SK-N-SH (cell line): ENCODE data around the gene TRNAU1AP. TPM values are rescaled to one million over a fixed set of nuclear protein-coding genes. Genes with fewer than 3 reads are reported as not detected.
A peak's percentile ranks its signal among the peaks of the same experiment; 100 is the strongest.

Source experiments
- CTCF ChIA-PET: fragments of 300-600, 350-600 bp; formaldehyde crosslinking; extraction: SDS; loops from one replicate; lab custom pipeline; 2021; lab: Yijun Ruan, JAX
- POLR2A ChIA-PET: fragments of 350-600 bp; sonication (Branson Sonifier 250); formaldehyde crosslinking; extraction: SDS; loops from one replicate; lab custom pipeline; 2020; ENCODE audit warnings: antibody characterized with exemption, inconsistent platforms; lab: Yijun Ruan, JAX
- DNase-seq: peaks from one replicate; pipeline ENCODE4 v3.0.0; 2012
- H2AFZ ChIP-seq: fragments of 200-600 bp; sonication (generic); 2 replicates; pipeline ENCODE4 v1.8.1; 2016; ENCODE audit warnings: antibody characterized with exemption, mild to moderate bottlenecking, low read depth
- H3F3A ChIP-seq: fragments of 200-600 bp; sonication (generic); replicated peaks from 2 replicates; pipeline ENCODE3; 2016; ENCODE audit warnings: antibody characterized with exemption, mild to moderate bottlenecking; ENCODE audit not compliant: insufficient read depth
- H3K27ac ChIP-seq, 2 experiments: fragments of 200-500 bp in 1 of 2; fragments of 200-600 bp in 1 of 2; sonication (Bioruptor generic) in 1 of 2; sonication (generic), shearing (Covaris generic) in 1 of 2; 2 replicates each; pipeline versions ENCODE4 v1.5.1 to v1.6.1; 2014 to 2016; ENCODE audit warnings: low read depth in 2 of 2, inconsistent platforms in 1 of 2, low read length in 1 of 2, mild to moderate bottlenecking in 1 of 2, mixed read lengths in 1 of 2
- H3K27me3 ChIP-seq: fragments of 200-600 bp; sonication (generic), shearing (Covaris generic); 2 replicates; pipeline ENCODE4 v1.6.1; 2016; ENCODE audit warnings: mixed run types; ENCODE audit not compliant: insufficient read depth
- H3K36me3 ChIP-seq, 2 experiments: fragments of 200-500 bp in 1 of 2; fragments of 200-600 bp in 1 of 2; sonication (Bioruptor generic) in 1 of 2; sonication (generic) in 1 of 2; replicated peaks in 1 of 2; 2 replicates each; pipeline versions ENCODE3 to v1.5.1; 2014 to 2016; ENCODE audit warnings: low read length in 1 of 2, mild to moderate bottlenecking in 1 of 2; ENCODE audit not compliant: insufficient read depth in 2 of 2, control insufficient read depth in 1 of 2
- H3K4me1 ChIP-seq, 2 experiments: fragments of 200-500 bp in 1 of 2; fragments of 200-600 bp in 1 of 2; sonication (Bioruptor generic) in 1 of 2; sonication (generic), shearing (Covaris generic) in 1 of 2; 2 replicates each; pipeline versions ENCODE4 v1.5.1 to v1.6.1; 2014 to 2016; ENCODE audit warnings: low read depth in 1 of 2, low read length in 1 of 2, mixed run types in 1 of 2; ENCODE audit not compliant: insufficient read depth in 2 of 2, control insufficient read depth in 1 of 2
- H3K4me2 ChIP-seq: fragments of 200-600 bp; sonication (generic), shearing (Covaris generic); 2 replicates; pipeline ENCODE4 v1.6.1; 2017; ENCODE audit warnings: mixed run types
- H3K4me3 ChIP-seq, 2 experiments: fragments of 200-500 bp in 1 of 2; fragments of 200-600 bp in 1 of 2; sonication (Bioruptor generic) in 1 of 2; sonication (generic), shearing (Covaris generic) in 1 of 2; 2 replicates each; pipeline versions ENCODE4 v1.5.1 to v1.8.1; 2014 to 2016; ENCODE audit warnings: low read depth in 2 of 2, inconsistent platforms in 1 of 2, low read length in 1 of 2, mild to moderate bottlenecking in 1 of 2, mixed read lengths in 1 of 2, moderate library complexity in 1 of 2
- H3K79me2 ChIP-seq: fragments of 200-600 bp; sonication (generic); 2 replicates; pipeline ENCODE4 v1.8.1; 2017; ENCODE audit warnings: mild to moderate bottlenecking; ENCODE audit not compliant: insufficient read depth
- H3K9ac ChIP-seq: fragments of 200-600 bp; sonication (generic); 2 replicates; pipeline ENCODE4 v1.6.1; 2017; ENCODE audit warnings: mixed run types
- H3K9me2 ChIP-seq: fragments of 200-600 bp; sonication (generic); 2 replicates; pipeline ENCODE4 v1.6.1; 2017; ENCODE audit warnings: mixed run types
- H3K9me3 ChIP-seq: fragments of 200-600 bp; sonication (generic); 2 replicates; pipeline ENCODE4 v1.6.1; 2017; ENCODE audit warnings: mixed run types, mild to moderate bottlenecking, moderate library complexity
- H4K20me1 ChIP-seq: fragments of 200-600 bp; sonication (generic); 2 replicates; pipeline ENCODE4 v1.6.1; 2017; ENCODE audit warnings: mild to moderate bottlenecking, mixed run types; ENCODE audit not compliant: insufficient read depth
- CHD2 ChIP-seq: fragments of 150-350 bp; IDR thresholded peaks from 2 replicates; pipeline ENCODE4 v1.6.1; 2018; ENCODE audit warnings: low read length; ENCODE audit not compliant: partially characterized antibody
- CTCF ChIP-seq: fragments of 200-600 bp; sonication (generic); IDR thresholded peaks from 2 replicates; pipeline ENCODE4 v1.6.1; 2017; ENCODE audit warnings: antibody characterized with exemption, mild to moderate bottlenecking, moderate library complexity
- ELF1 ChIP-seq: IDR thresholded peaks from 2 replicates; pipeline ENCODE4 v1.4.0; 2012
- EP300 ChIP-seq, 2 experiments: IDR thresholded peaks; 2 replicates each; pipeline versions ENCODE4 v1.4.0 to v1.6.1; 2012; ENCODE audit warnings: borderline replicate concordance in 1 of 2, low read depth in 1 of 2, low read length in 1 of 2
- EZH2phosphoT487 ChIP-seq: fragments of 200-600 bp; sonication (generic); IDR thresholded peaks from 2 replicates; pipeline ENCODE4 v1.6.1; 2017; ENCODE audit warnings: low read depth, mixed run types, mild to moderate bottlenecking, antibody characterized with exemption, moderate library complexity, borderline replicate concordance
- FOSL2 ChIP-seq: IDR thresholded peaks from 2 replicates; pipeline ENCODE4 v1.4.0; 2012; ENCODE audit warnings: low read depth, mild to moderate bottlenecking, moderate library complexity, borderline replicate concordance
- FOXM1 ChIP-seq: IDR thresholded peaks from 2 replicates; pipeline ENCODE4 v1.4.0; 2012; ENCODE audit warnings: low read depth, mild to moderate bottlenecking
- IRF3 ChIP-seq: fragments of 150-350 bp; IDR thresholded peaks from 2 replicates; pipeline ENCODE4 v1.6.1; 2016; ENCODE audit warnings: mild to moderate bottlenecking, low read depth, low read length
- MEF2A ChIP-seq: IDR thresholded peaks from 2 replicates; pipeline ENCODE4 v1.4.0; 2012; ENCODE audit warnings: low read depth, borderline replicate concordance
- MXI1 ChIP-seq: IDR thresholded peaks from 2 replicates; pipeline ENCODE4 v1.6.1; 2012; ENCODE audit warnings: mild to moderate bottlenecking, low read depth, low read length, improper control_type of control experiment
- NRF1 ChIP-seq: IDR thresholded peaks from 2 replicates; pipeline ENCODE4 v1.6.1; 2012; ENCODE audit warnings: low read depth, mild to moderate bottlenecking, low read length
- PBX3 ChIP-seq: IDR thresholded peaks from 2 replicates; pipeline ENCODE4; 2012
- POLR2AphosphoS5 ChIP-seq: IDR thresholded peaks from 2 replicates; pipeline ENCODE4 v1.6.1; 2012; ENCODE audit warnings: low read depth, low read length
- RCOR1 ChIP-seq: fragments of 150-350 bp; IDR thresholded peaks from 2 replicates; pipeline ENCODE4 v1.6.1; 2017; ENCODE audit warnings: antibody characterized with exemption, low read length
- RFX5 ChIP-seq: IDR thresholded peaks from 2 replicates; pipeline ENCODE4 v1.6.1; 2012; ENCODE audit warnings: mild to moderate bottlenecking, improper control_type of control experiment, low read length
- RXRA ChIP-seq: IDR thresholded peaks from 2 replicates; pipeline ENCODE4 v1.4.0; 2012; ENCODE audit warnings: low read depth, mild to moderate bottlenecking, borderline replicate concordance
- SIN3A ChIP-seq: IDR thresholded peaks from 2 replicates; pipeline ENCODE4 v1.6.1; 2012; ENCODE audit warnings: low read depth, mild to moderate bottlenecking, low read length, moderate library complexity, borderline replicate concordance
- SMC3 ChIP-seq: IDR thresholded peaks from 2 replicates; pipeline ENCODE4 v1.6.1; 2012; ENCODE audit warnings: low read depth, low read length, improper control_type of control experiment
- TAF1 ChIP-seq: IDR thresholded peaks from 2 replicates; pipeline ENCODE4 v1.6.1; 2012; ENCODE audit warnings: low read depth, mild to moderate bottlenecking, low read length, moderate library complexity, borderline replicate concordance
- TCF12 ChIP-seq: IDR thresholded peaks from 2 replicates; pipeline ENCODE4 v1.4.0; 2012
- TEAD4 ChIP-seq: IDR thresholded peaks from 2 replicates; pipeline ENCODE4 v1.4.0; 2012; ENCODE audit warnings: mild to moderate bottlenecking, borderline replicate concordance; ENCODE audit not compliant: insufficient read depth
- WGBS: methylation state at CpG from one replicate; pipeline ENCODE4 v1.1.6; 2017; ENCODE audit warnings: low lambda C conversion rate; 5-methylcytosine and 5-hydroxymethylcytosine counted together
- polyA plus RNA-seq, 3 experiments: library from polyadenylated mRNA; depleted of rRNA; stranded (reverse); fragments of >200 nt; gene quantifications; 2 replicates each; pipeline ENCODE4 v1.2.3, GENCODE V29; 2012
- TF ChIP-seq, protein P1 (sequence below): IDR thresholded peaks from 2 replicates; pipeline ENCODE4 v1.4.0; 2012; ENCODE audit warnings: low read depth
- TF ChIP-seq, protein P2 (sequence below): fragments of 150-350 bp; IDR thresholded peaks from 2 replicates; pipeline ENCODE4 v1.6.1; 2017; ENCODE audit warnings: antibody characterized with exemption, low read length, low read depth, borderline replicate concordance

Gene TRNAU1AP
- polyA plus RNA-seq, 1 of the 3 experiments (the other 2 are of a cell fraction): 25.8 TPM

DNA sequence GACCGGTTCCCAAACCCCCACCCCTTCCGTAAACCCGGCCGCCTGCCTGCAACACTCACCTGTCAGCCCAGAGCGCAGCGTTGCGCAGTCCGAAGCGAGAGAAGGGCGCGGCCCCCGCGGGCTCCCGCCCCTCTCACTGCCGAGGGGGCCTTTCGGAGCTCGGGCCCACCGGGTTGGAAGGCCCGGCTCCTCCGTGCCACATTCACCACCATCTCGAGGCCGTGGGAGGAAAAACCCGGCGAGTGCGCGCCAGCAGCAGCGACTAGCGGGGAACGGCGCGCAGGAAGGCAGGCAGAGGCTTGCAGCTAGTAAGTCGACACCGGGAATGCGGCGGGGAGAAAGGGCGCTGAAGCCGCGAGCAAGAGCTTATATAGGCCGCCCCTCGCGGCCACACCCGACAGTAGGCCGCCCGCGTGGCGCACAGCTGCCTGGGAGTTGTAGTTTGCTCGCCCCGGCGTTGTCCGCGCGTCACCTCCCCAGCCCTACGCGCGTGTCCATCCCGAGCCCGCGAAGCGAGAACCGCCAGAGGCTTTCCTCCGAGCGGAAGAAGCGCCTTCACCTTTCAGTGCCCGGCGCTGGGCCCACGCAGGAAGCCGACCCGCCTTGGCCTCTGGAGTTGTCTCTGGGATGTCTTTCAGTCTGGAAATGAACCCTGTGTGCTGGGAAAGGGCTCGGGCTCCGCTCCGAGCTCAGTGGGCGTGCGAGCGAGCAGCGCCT, 28.8 kb downstream of the TRNAU1AP start (continued):
- TF ChIP-seq PBX3: peak; percentile 55; the same call in 1 of the 2 replicates
- peak; percentile 98 for TF ChIP-seq SIN3A
- TF ChIP-seq CHD2: peak; percentile 56
- peak; percentile 33; the same call in 1 of the 2 replicates for TF ChIP-seq ELF1
- TF ChIP-seq EZH2phosphoT487: no peak
- TF ChIP-seq MXI1: peak; percentile 91
- TF ChIP-seq RFX5: no peak
- TF ChIP-seq, protein P1, sequence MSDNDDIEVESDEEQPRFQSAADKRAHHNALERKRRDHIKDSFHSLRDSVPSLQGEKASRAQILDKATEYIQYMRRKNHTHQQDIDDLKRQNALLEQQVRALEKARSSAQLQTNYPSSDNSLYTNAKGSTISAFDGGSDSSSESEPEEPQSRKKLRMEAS: peak; percentile 83
- TF ChIP-seq EP300 (IDR thresholded peaks at IDR 0.05; ENCODE audit: borderline replicate concordance in 1 of 2, low read depth in 1 of 2, low read length in 1 of 2): peak; percentile 16 to 20; a peak in 1 of 4 replicates
- TF ChIP-seq SMC3: 0 out of 2 replicates have a peak, but pooled peaks have one; percentile 1
- no peak for TF ChIP-seq FOXM1
- TF ChIP-seq NRF1: peak; percentile 18; the same call in 1 of the 2 replicates
- TF ChIP-seq RCOR1: peak; percentile 36; the same call in 1 of the 2 replicates
- TF ChIP-seq TAF1: peak; percentile 100
- TF ChIP-seq TCF12: peak; percentile 21

GRCh38 chr1:28582248-28582615, 29.3 kb downstream of the TRNAU1AP start:
- CTCF ChIA-PET: interaction anchor here (1.0 to 2.4 kb wide), 12 partner anchors 8 to 724 kb away, joined by 3 to 24 read pairs (median 6); no protein-coding TSS in a partner anchor
- Histone ChIP-seq H3K27me3 (no peaks in the 10 kb centered on the region), H3K9me2 (no peaks in the 10 kb centered on the region), H3K27ac (peak overlapping the region; percentile 66 to 69), H4K20me1 (peaks cover 31% of the 10 kb centered on the region), H3K9ac (peak overlapping the region; percentile 95), H3K4me2 (peak overlapping the region; percentile 100), H3K9me3 (no peaks in the 10 kb centered on the region), H3K4me3 (peak overlapping the region; percentile 77 to 100), H3K79me2 (peaks cover 30% of the 10 kb centered on the region), H3K4me1 (peaks cover 11 to 13% of the 10 kb centered on the region in 2 experiments; a peak in 3 of 4 replicates), H3K36me3 (peaks cover 23 to 38% of the 10 kb centered on the region in 2 experiments), H2AFZ (peak overlapping the region; percentile 100), H3F3A (peaks cover 46% of the 10 kb centered on the region)
- WGBS: 14% methylated on average over 10 of the region's 10 CpGs
- no peak for DNase-seq
- TF ChIP-seq NRF1: no peak
- TF ChIP-seq IRF3: no peak
- TF ChIP-seq RFX5: no peak
- TF ChIP-seq EZH2phosphoT487: no peak
- TF ChIP-seq RXRA: no peak
- TF ChIP-seq FOSL2: no peak
- TF ChIP-seq, protein P2, sequence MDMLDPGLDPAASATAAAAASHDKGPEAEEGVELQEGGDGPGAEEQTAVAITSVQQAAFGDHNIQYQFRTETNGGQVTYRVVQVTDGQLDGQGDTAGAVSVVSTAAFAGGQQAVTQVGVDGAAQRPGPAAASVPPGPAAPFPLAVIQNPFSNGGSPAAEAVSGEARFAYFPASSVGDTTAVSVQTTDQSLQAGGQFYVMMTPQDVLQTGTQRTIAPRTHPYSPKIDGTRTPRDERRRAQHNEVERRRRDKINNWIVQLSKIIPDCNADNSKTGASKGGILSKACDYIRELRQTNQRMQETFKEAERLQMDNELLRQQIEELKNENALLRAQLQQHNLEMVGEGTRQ: no peak
- no peak for TF ChIP-seq POLR2AphosphoS5
- no peak for TF ChIP-seq RCOR1
- TF ChIP-seq MEF2A: no peak
- no peak for TF ChIP-seq TAF1
- TF ChIP-seq CTCF: no peak
- TF ChIP-seq TEAD4: no peak
- no peak for TF ChIP-seq SIN3A
- no peak for TF ChIP-seq SMC3
- POLR2A ChIA-PET: interaction anchor here (0.6 to 3.6 kb wide), 42 partner anchors 8 to 600 kb away, joined by 3 to 59 read pairs (median 6); partner anchors contain the start of genes ATP5IF1, GMEB1, MED18 and PHACTR4
